CD4-positive, alpha-beta memory T cell (primary cell): ENCODE measurements around the gene RRAGB. TPM values are rescaled to one million over a fixed set of nuclear protein-coding genes. Genes with fewer than 3 reads are reported as not detected.
"Not testable (repeated sequence)": the region's sequence is repeated elsewhere in the genome, so short reads cannot be mapped to it uniquely, and the experiment has no call there.

Experiments
- CTCF ChIA-PET: fragments of 350-600 bp; sonication (Branson Sonifier 250); formaldehyde crosslinking; loops from one replicate; lab custom pipeline; 2021; ENCODE audit warnings: inconsistent platforms; ENCODE audit not compliant: partially characterized antibody; lab: Charles Lee
- POLR2A ChIA-PET: fragments of 350-600 bp; sonication (Branson Sonifier 250); formaldehyde crosslinking; loops from one replicate; lab custom pipeline; 2021; ENCODE audit not compliant: partially characterized antibody; lab: Charles Lee
- DNase-seq, 5 donors: peaks; one replicate each; pipeline versions ENCODE4 v3.0.0 to v3.0.0-alpha.2; 2020 to 2022; ENCODE audit warnings: mixed read lengths in 1 of 5
- H3K27ac ChIP-seq: one replicate; pipeline ENCODE4 v1.7.0; 2013; ENCODE audit warnings: low read depth, low read length
- H3K27me3 ChIP-seq: 2 replicates; pipeline ENCODE4 v1.7.0; 2013; ENCODE audit warnings: mild to moderate bottlenecking, low read length, moderate library complexity; ENCODE audit not compliant: insufficient read depth
- H3K36me3 ChIP-seq: 2 replicates; pipeline ENCODE4 v1.7.0; 2013; ENCODE audit warnings: mild to moderate bottlenecking, low read length, moderate library complexity; ENCODE audit not compliant: insufficient read depth
- H3K4me1 ChIP-seq: 2 replicates; pipeline ENCODE4 v1.7.0; 2013; ENCODE audit warnings: mild to moderate bottlenecking, low read length, moderate library complexity; ENCODE audit not compliant: insufficient read depth
- H3K4me3 ChIP-seq, 2 donors: one replicate each; pipeline ENCODE4 v1.7.0; 2013; ENCODE audit warnings: low read length in 2 of 2, mild to moderate bottlenecking in 1 of 2
- H3K9me3 ChIP-seq, 2 donors: one replicate each; pipeline ENCODE4 v1.7.0; 2013; ENCODE audit warnings: low read length in 2 of 2, control low read depth in 1 of 2; ENCODE audit not compliant: control insufficient read depth in 1 of 2
- H3K27ac Mint-ChIP-seq, 7 donors: one replicate each; pipeline ENCODE4 v1.8.0; 2020 to 2021; ENCODE audit warnings: mixed read lengths in 7 of 7, mild to moderate bottlenecking in 6 of 7, inconsistent platforms in 3 of 7, moderate library complexity in 3 of 7
- H3K27me3 Mint-ChIP-seq, 2 donors: one replicate each; pipeline ENCODE4 v1.8.0; 2020 to 2021; ENCODE audit warnings: mixed read lengths in 2 of 2
- H3K36me3 Mint-ChIP-seq, 2 donors: one replicate each; pipeline ENCODE4 v1.8.0; 2020 to 2021; ENCODE audit warnings: mixed read lengths in 2 of 2, inconsistent platforms in 1 of 2, mild to moderate bottlenecking in 1 of 2
- H3K4me1 Mint-ChIP-seq, 4 donors: one replicate each; pipeline ENCODE4 v1.8.0; 2020 to 2021; ENCODE audit warnings: mixed read lengths in 4 of 4, mild to moderate bottlenecking in 1 of 4
- H3K4me3 Mint-ChIP-seq, 8 donors: one replicate each; pipeline ENCODE4 v1.8.0; 2020 to 2021; ENCODE audit warnings: mixed read lengths in 8 of 8, mild to moderate bottlenecking in 7 of 8, moderate library complexity in 6 of 8, inconsistent platforms in 3 of 8
- H3K9me3 Mint-ChIP-seq, 8 donors: one replicate each; pipeline ENCODE4 v1.8.0; 2020 to 2021; ENCODE audit warnings: mixed read lengths in 8 of 8, mild to moderate bottlenecking in 5 of 8, inconsistent platforms in 3 of 8, moderate library complexity in 1 of 8
- intact Hi-C: fragments of 100-400 bp; cut with micrococcal nuclease; formaldehyde crosslinking; loops from one replicate; pipeline ENCODE4 v1.15.1; 2023
- polyA plus RNA-seq, 2 donors: library from polyadenylated mRNA; unstranded; fragments of 300-500 nt; fragmentation: Illumina TruSeq; gene quantifications; one replicate each; pipeline ENCODE4 v1.2.3, GENCODE V29; 2021
- total RNA-seq, 2 experiments: library from RNA; stranded (reverse); gene quantifications; one replicate each; pipeline ENCODE4 v1.2.3, GENCODE V29; 2021

RRAGB gene
- total and polyA plus RNA-seq, 4 experiments from 2014 or later, result 9.8 to 16.6 (median 12.5) TPM

DNA sequence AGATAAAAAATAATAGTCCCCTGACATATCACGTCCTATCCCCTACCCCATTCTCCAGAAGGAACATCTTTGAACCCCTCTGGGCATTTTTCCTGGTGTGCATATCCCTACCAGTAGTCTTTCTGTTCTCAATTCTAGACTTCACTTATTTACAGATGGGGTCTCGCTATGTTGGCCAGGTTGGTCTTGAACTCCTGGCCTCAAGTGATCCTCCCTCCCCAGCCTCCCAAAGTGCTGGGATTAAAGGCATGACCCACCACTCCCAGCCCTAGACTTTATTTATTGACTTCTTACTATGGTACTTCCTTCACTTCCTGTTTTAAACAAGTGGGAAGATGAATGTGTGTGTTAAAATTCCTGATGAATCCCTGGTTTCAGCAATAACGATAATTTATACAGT, 612 bp upstream of the RRAGB start:
- intact Hi-C loops, result loop anchor here (1.0 to 10.0 kb wide), 8 partner anchors 22 to 1010 kb away; partner anchors contain the start of genes MAGED2 and NBDY
- peak overlapping the region; percentile 65 to 98 (median 88) for H3K27ac Mint-ChIP-seq
- Histone ChIP-seq H3K27ac (peak overlapping the region; percentile 38), H3K27me3 (no peaks in the 10 kb centered on the region), H3K9me3 (no peaks in the 10 kb centered on the region), H3K36me3 (no peaks in the 10 kb centered on the region), H3K4me1 (peaks cover 32% of the 10 kb centered on the region), H3K4me3 (peak overlapping the region in 1 of 2 donors; percentile 76)
- H3K4me1 Mint-ChIP-seq, result peaks cover 13 to 35% (median 20%) of the 10 kb centered on the region in 4 donors
- no peak for DNase-seq
- H3K36me3 Mint-ChIP-seq, result peaks cover 0 to 9% of the 10 kb centered on the region in 2 donors
- no peaks in the 10 kb centered on the region for H3K27me3 Mint-ChIP-seq
- peak overlapping the region; percentile 72 to 92 (median 86) for H3K4me3 Mint-ChIP-seq
- H3K9me3 Mint-ChIP-seq, result no peaks in the 10 kb centered on the region
- CTCF ChIA-PET, result interaction anchor here (0.8 to 2.2 kb wide), 11 partner anchors 14 to 1011 kb away, joined by 3 to 16 read pairs (median 3); partner anchors contain the start of genes MAGEH1 and USP51
- POLR2A ChIA-PET, result interaction anchor here (0.9 to 2.3 kb wide), 10 partner anchors 9 to 1077 kb away, joined by 3 to 34 read pairs (median 6); partner anchors contain the start of genes KLF8, MAGEH1 and USP51

DNA sequence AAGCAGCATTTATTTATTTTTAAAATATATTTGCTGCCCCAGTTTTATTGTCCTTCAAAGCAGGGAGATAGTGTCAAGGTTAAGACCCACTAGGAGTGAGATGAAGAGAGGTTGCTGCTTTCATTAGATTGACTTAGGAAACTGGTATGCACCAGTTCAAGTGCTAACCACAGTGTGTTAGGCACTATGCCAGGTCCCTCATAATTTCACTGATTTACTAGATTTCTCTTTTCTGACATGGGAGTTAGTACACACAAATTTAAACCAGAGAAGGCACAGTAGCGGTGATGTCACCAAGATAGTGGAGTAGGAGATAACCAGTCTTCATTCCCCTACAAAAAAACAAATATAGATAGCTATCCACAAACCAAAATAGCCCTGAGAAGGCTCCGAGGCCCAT, 14.3 kb downstream of the RRAGB start:
- Mint-ChIP-seq H3K27me3 (no peaks in the 10 kb centered on the region), H3K27ac (no peak overlapping the region), H3K4me1 (peaks cover 3 to 5% (median 4%) of the 10 kb centered on the region in 4 donors), H3K36me3 (peaks cover 38 to 56% of the 10 kb centered on the region in 2 donors), H3K9me3 (peaks cover 0 to 13% (median 0%) of the 10 kb centered on the region in 8 donors), H3K4me3 (no peak overlapping the region)
- no peak for DNase-seq
- Histone ChIP-seq H3K27me3 (no peaks in the 10 kb centered on the region), H3K36me3 (peaks cover 13% of the 10 kb centered on the region), H3K27ac (no peak overlapping the region), H3K9me3 (no peaks in the 10 kb centered on the region), H3K4me3 (no peak overlapping the region), H3K4me1 (no peaks in the 10 kb centered on the region)
- intact Hi-C loops, result no loop called here
- POLR2A ChIA-PET, result no interaction called here
- CTCF ChIA-PET, result interaction anchor here (1.3 kb wide), 1 partner anchor 14 kb away, joined by 3 read pairs; the partner anchor contains the start of gene RRAGB

DNA sequence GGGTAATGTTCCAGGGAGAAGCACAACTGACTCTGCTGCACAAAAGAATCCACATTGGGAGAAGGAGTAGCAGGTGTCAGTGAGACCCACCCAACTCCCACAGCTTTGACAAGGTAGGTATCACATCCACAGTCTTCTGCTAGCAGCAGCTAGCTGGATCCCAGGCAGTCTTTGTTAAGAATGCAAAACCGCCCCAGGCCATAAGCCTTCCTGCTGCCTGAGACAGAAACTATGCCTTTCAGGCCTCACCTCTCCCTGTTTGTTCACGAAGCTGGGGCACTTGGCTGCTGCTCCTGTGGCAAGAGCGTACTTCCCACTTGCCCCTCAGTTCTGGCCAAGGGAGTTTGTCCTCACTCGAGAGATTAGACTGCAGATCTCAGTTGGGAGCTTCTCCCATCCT, 21.4 kb downstream of the RRAGB start:
- H3K27ac ChIP-seq, result no peak overlapping the region
- peaks cover 4% of the 10 kb centered on the region for H3K36me3 ChIP-seq
- H3K27ac Mint-ChIP-seq, result no peak overlapping the region
- no peak overlapping the region for H3K4me3 ChIP-seq
- no peaks in the 10 kb centered on the region for H3K4me1 ChIP-seq
- H3K4me3 Mint-ChIP-seq, result no peak overlapping the region
- H3K9me3 Mint-ChIP-seq, result peaks cover 0 to 13% (median 0%) of the 10 kb centered on the region in 8 donors
- ChIA-PET CTCF (no interaction called here), POLR2A (no interaction called here)
- no peaks in the 10 kb centered on the region for H3K27me3 Mint-ChIP-seq
- intact Hi-C loops, result no loop called here
- H3K9me3 ChIP-seq, result no peaks in the 10 kb centered on the region
- no peak for DNase-seq
- no peaks in the 10 kb centered on the region for H3K27me3 ChIP-seq
- H3K36me3 Mint-ChIP-seq, result peaks cover 38 to 51% of the 10 kb centered on the region in 2 donors
- peaks cover 0 to 5% (median 0%) of the 10 kb centered on the region in 4 donors for H3K4me1 Mint-ChIP-seq

DNA sequence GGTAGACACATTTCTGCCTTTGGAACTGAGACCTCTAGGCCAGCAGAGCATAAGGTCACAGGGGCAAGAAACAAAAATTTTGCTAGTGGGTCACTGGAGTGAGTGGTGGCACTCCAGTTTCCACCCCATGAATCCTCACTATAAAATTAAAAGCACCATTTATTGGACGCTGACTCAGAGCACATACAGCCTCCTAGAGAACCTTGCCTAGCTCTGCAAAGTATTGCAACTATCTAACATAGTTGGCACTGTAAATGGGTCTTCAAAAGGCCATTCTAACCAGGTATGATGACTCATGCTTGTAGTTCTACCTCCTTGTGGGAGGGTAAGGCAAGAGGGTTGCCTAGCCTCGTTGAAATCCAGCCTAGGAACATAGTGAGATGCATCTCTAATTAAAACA, 25.1 kb downstream of the RRAGB start:
- DNase-seq, result no peak
- intact Hi-C loops, result no loop called here
- Histone ChIP-seq H3K27ac (no peak overlapping the region), H3K9me3 (no peaks in the 10 kb centered on the region), H3K27me3 (no peaks in the 10 kb centered on the region), H3K36me3 (peaks cover 4% of the 10 kb centered on the region), H3K4me1 (no peaks in the 10 kb centered on the region), H3K4me3 (no peak overlapping the region)
- Mint-ChIP-seq H3K27ac (no peak overlapping the region), H3K36me3 (peaks cover 38 to 45% of the 10 kb centered on the region in 2 donors), H3K9me3 (no peaks in the 10 kb centered on the region), H3K27me3 (no peaks in the 10 kb centered on the region), H3K4me1 (no peaks in the 10 kb centered on the region), H3K4me3 (no peak overlapping the region)
- POLR2A ChIA-PET, result no interaction called here
- CTCF ChIA-PET, result no interaction called here

DNA sequence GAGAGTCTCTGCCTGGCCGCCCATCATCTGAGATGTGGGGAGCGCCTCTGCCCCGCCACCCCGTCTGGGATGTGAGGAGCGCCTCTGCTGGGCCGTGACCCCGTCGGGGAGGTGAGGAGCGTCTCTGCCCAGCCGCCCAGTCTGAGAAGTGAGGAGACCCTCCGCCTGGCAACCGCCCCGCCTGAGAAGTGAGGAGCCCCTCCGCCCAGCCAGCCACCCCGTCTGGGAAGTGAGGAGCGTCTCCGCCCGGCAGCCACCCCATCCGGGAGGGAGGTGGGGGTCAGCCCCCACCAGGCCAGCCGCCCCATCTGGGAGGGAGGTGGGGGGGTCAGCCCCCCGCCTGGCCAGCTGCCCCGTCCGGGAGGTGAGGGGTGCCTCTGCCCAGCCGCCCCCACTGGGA, 30.9 kb downstream of the RRAGB start:
- H3K27me3 Mint-ChIP-seq, H3K4me1 Mint-ChIP-seq, H3K9me3 ChIP-seq, CTCF ChIA-PET, DNase-seq, H3K36me3 ChIP-seq, H3K27ac Mint-ChIP-seq, H3K27me3 ChIP-seq, POLR2A ChIA-PET, H3K27ac ChIP-seq, H3K9me3 Mint-ChIP-seq, H3K4me3 Mint-ChIP-seq, intact Hi-C loops, H3K4me3 ChIP-seq, H3K4me1 ChIP-seq: not testable (repeated sequence)
- H3K36me3 Mint-ChIP-seq, result peaks cover 23 to 33% of the 10 kb centered on the region in 2 donors

DNA sequence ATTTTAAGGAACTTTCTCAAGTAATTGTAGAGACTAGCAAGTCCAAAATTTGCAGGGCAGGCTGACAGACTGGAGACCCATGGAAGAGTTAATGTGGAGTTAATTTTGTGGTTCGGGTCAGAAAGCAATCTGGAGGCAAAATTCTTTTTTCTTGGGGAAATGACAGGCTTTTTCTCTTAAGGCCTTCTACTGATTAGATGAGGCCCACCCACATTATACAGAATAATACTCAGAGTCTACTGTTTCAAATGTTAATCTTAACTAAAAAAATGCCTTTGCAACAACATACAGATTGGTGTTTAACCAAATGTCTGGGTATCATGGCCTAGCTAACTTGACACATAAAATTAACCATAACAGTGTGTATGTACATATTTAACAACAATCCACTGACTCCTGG, 32.7 kb downstream of the RRAGB start:
- Histone ChIP-seq H3K4me3 (no peak overlapping the region), H3K4me1 (no peaks in the 10 kb centered on the region), H3K27me3 (no peaks in the 10 kb centered on the region), H3K36me3 (no peaks in the 10 kb centered on the region), H3K27ac (no peak overlapping the region), H3K9me3 (no peaks in the 10 kb centered on the region)
- Mint-ChIP-seq H3K4me1 (no peaks in the 10 kb centered on the region), H3K27me3 (no peaks in the 10 kb centered on the region), H3K36me3 (peaks cover 26 to 36% of the 10 kb centered on the region in 2 donors), H3K27ac (peak overlapping the region in 1 of 7 donors; percentile 83), H3K9me3 (no peaks in the 10 kb centered on the region), H3K4me3 (no peak overlapping the region)
- intact Hi-C loops, result no loop called here
- DNase-seq, result no peak
- CTCF ChIA-PET, result no interaction called here
- POLR2A ChIA-PET, result no interaction called here

DNA sequence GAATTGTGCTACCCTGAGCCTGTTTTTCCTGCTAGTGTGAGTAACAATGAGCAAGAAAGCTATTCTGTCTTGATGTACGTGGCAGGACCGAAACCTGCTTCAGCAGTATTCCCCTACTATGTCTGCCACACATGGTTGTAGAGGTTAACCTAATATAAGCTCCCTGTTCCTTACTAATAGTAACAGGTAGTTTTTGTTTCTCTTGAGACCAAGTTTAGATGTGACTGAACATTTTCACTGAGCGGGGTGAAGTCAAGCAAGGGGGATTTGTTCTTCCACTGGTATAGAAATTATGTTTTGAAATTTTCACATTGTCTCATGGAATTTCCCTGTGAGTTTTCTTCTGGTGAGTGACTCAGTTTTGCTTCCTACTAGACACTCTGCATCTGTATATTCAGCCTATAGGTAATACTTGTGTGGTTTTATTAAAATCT, 37.3 kb downstream of the RRAGB start:
- POLR2A ChIA-PET, result no interaction called here
- no peaks in the 10 kb centered on the region for H3K27me3 ChIP-seq
- no peaks in the 10 kb centered on the region for H3K4me1 ChIP-seq
- Mint-ChIP-seq H3K4me1 (no peaks in the 10 kb centered on the region), H3K27ac (peak overlapping the region in 1 of 7 donors; percentile 43), H3K9me3 (no peaks in the 10 kb centered on the region), H3K27me3 (no peaks in the 10 kb centered on the region), H3K4me3 (no peak overlapping the region), H3K36me3 (peaks cover 18 to 41% of the 10 kb centered on the region in 2 donors)
- H3K4me3 ChIP-seq, result no peak overlapping the region
- intact Hi-C loops, result no loop called here
- H3K9me3 ChIP-seq, result no peaks in the 10 kb centered on the region
- CTCF ChIA-PET, result no interaction called here
- H3K36me3 ChIP-seq, result peaks cover 3% of the 10 kb centered on the region
- DNase-seq, result no peak
- no peak overlapping the region for H3K27ac ChIP-seq
